ENCODE measurements around the gene DNAJC5.

The DNAJC5 gene

GRCh38 chr20:63940472-63941266, 45.7 kb downstream of the DNAJC5 start:
- DNase-seq, result peak in 1 of 2 donors; percentile 64
- TF ChIP-seq, protein P1, sequence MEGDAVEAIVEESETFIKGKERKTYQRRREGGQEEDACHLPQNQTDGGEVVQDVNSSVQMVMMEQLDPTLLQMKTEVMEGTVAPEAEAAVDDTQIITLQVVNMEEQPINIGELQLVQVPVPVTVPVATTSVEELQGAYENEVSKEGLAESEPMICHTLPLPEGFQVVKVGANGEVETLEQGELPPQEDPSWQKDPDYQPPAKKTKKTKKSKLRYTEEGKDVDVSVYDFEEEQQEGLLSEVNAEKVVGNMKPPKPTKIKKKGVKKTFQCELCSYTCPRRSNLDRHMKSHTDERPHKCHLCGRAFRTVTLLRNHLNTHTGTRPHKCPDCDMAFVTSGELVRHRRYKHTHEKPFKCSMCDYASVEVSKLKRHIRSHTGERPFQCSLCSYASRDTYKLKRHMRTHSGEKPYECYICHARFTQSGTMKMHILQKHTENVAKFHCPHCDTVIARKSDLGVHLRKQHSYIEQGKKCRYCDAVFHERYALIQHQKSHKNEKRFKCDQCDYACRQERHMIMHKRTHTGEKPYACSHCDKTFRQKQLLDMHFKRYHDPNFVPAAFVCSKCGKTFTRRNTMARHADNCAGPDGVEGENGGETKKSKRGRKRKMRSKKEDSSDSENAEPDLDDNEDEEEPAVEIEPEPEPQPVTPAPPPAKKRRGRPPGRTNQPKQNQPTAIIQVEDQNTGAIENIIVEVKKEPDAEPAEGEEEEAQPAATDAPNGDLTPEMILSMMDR (IDR thresholded peaks at IDR 0.05), result no peak
- Histone ChIP-seq H3K9me3 (no peaks in the 10 kb centered on the region), H3K36me3 (peaks cover 34 to 85% (median 66%) of the 10 kb centered on the region in 3 donors), H3K4me1 (peaks cover 0 to 9% (median 0%) of the 10 kb centered on the region in 4 donors), H3K4me3 (no peak overlapping the region), H3K27me3 (no peaks in the 10 kb centered on the region), H3K27ac (no peak overlapping the region)
- intact Hi-C loops (cut with DNase I; ENCODE audit: low total_unique reads), result no loop called here

DNA sequence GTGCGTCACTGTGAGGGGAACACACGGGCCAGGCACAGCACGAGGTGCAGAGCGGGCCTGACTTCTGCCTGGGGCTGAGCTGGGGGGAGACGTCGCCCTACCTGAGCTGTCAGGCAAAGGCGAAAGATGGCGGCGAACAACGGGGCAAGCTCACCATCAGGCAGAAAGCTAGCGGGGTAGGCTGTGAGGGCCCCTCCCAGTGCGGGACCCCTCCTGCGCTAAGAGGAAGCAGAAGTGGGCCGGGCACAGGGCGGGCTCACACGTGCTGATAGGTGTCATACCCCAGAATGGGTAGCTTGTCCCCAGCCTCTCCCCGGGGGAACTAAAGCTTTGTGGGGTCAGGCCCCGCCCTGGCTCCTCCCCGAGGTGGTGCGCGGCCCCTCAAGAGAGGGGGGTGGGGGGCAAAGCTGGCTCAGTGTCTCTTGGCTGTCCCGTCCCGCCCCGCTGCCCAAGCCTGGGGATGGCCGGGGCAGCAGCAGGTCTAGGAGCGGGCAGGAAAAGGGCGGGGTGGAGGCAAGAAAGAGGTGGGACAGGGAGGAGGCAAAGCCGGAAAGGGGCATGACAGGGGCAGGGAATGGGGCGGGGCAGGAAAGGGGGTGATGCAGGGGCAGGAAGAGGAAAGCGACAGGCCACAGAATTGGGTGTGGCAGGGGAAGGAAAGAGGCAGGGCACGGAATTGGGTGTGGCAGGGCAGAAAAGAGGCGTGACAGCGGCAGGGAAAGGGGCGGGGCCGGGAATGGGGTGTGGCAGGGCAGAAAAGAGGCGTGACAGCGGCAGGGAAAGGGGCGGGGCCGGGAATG, 46.6 kb downstream of the DNAJC5 start:
- TF ChIP-seq, protein P1 (IDR thresholded peaks at IDR 0.05), result no peak
- intact Hi-C loops (cut with DNase I; ENCODE audit: low total_unique reads), result no loop called here
- peaks cover 0 to 9% (median 0%) of the 10 kb centered on the region in 4 donors for H3K4me1 ChIP-seq
- H3K27ac ChIP-seq, result no peak overlapping the region
- peak; percentile 64 to 77 for DNase-seq
- H3K36me3 ChIP-seq, result peaks cover 37 to 86% (median 69%) of the 10 kb centered on the region in 3 donors
- no peaks in the 10 kb centered on the region for H3K9me3 ChIP-seq
- no peak overlapping the region for H3K4me3 ChIP-seq
- no peaks in the 10 kb centered on the region for H3K27me3 ChIP-seq

DNA sequence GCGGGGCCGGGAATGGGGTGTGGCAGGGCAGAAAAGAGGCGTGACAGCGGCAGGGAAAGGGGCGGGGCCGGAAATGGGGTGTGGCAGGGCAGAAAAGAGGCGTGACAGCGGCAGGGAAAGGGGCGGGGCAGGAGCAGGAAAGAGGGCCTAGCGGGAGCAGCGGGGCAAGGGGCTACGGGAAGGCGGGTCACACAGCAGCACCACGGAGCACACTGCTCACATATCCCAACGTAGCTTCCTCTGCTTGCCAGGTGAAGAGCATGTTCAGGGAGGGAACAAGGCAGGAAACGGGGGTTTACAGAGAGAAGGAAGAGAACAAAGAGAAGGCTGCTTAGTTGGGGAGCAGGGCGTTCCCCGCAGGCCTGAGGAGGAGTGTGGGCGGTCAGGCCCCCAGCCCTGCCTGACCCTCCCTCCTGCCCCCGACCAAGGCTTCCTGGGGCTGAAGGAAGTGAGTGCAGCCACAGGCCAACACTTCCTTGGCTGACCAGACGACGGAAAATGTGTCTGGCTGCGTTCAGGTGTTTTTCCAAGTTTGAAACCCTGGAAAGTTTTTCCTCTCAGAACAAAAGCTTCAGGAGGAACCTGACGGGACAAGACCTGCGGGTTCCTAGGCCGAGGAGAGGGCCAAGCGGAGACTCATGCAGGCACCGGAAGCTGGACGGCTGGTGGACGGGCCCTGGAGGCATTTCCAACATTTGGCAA, 47.5 kb downstream of the DNAJC5 start:
- Histone ChIP-seq H3K4me1 (peaks cover 0 to 11% (median 1%) of the 10 kb centered on the region in 4 donors), H3K27ac (no peak overlapping the region), H3K9me3 (no peaks in the 10 kb centered on the region), H3K4me3 (no peak overlapping the region), H3K36me3 (peaks cover 37 to 83% (median 71%) of the 10 kb centered on the region in 3 donors), H3K27me3 (no peaks in the 10 kb centered on the region)
- intact Hi-C loops (cut with DNase I; ENCODE audit: low total_unique reads), result no loop called here
- TF ChIP-seq, protein P1 (IDR thresholded peaks at IDR 0.05), result no peak
- DNase-seq, result peak in 1 of 2 donors; percentile 66

- Histone ChIP-seq H3K4me1 (peaks cover 0 to 19% (median 6%) of the 10 kb centered on the region in 4 donors), H3K4me3 (no peak overlapping the region), H3K9me3 (no peaks in the 10 kb centered on the region), H3K27me3 (no peaks in the 10 kb centered on the region), H3K36me3 (peaks cover 37 to 75% (median 71%) of the 10 kb centered on the region in 3 donors), H3K27ac (no peak overlapping the region)
- TF ChIP-seq, protein P1 (IDR thresholded peaks at IDR 0.05), result no peak
- peak in 1 of 2 donors; percentile 67 for DNase-seq
- intact Hi-C loops (cut with DNase I; ENCODE audit: low total_unique reads), result no loop called here
Measured at GRCh38 chr20:63942969-63943807, 48.3 kb downstream of the DNAJC5 start.

DNA sequence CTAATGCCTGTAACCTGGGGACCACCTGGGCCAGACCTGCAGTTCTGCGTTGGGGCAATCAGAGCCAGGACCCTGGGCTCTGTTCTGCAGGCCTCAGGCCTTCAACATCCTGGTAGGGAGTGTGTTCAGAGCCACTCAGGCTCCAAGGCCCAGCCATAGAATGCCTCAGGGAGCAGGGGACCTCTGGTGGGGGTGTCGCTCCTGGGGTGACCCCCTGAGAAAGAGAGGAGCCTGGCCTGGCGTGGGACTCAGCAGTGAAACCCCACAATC, 48.8 kb downstream of the DNAJC5 start:
- H3K27ac ChIP-seq, result no peak overlapping the region
- H3K36me3 ChIP-seq, result peaks cover 37 to 70% (median 66%) of the 10 kb centered on the region in 3 donors
- H3K9me3 ChIP-seq, result no peaks in the 10 kb centered on the region
- no peaks in the 10 kb centered on the region for H3K27me3 ChIP-seq
- H3K4me3 ChIP-seq, result no peak overlapping the region
- peaks cover 0 to 24% (median 12%) of the 10 kb centered on the region in 4 donors for H3K4me1 ChIP-seq
- intact Hi-C loops (cut with DNase I; ENCODE audit: low total_unique reads), result no loop called here
- no peak for DNase-seq
- TF ChIP-seq, protein P1 (IDR thresholded peaks at IDR 0.05), result no peak

Measured in tibial artery (tissue), 4 donors.